ENCODE results near the gene ZFPM1.
A peak's percentile ranks its signal among the peaks of the same experiment; 100 is the strongest.

Gene ZFPM1

DNA sequence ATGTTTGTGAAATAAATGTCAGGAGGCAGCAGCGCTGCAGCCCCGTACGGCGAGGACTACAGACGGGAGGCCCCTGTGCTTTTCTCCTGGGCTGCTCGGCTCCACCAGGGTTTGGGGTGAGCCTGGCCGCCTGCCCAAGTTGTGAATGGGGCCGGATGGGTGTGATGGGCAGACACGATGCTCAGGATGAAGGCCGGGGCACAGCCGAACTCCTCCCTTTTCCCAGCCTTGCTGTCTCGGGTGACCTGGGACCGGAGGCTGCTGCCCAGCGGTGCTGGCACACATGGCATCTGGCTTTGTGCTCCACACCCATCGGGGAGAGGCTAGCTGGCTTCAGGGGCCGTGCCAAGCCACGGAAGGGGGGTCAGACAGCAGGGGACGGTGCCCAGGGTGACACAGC, 34.2 kb upstream of the ZFPM1 start:
- DNase-seq: no peak

GRCh38 chr16:88419790-88420189, 33.3 kb upstream of the ZFPM1 start:
- no peak for DNase-seq

DNA sequence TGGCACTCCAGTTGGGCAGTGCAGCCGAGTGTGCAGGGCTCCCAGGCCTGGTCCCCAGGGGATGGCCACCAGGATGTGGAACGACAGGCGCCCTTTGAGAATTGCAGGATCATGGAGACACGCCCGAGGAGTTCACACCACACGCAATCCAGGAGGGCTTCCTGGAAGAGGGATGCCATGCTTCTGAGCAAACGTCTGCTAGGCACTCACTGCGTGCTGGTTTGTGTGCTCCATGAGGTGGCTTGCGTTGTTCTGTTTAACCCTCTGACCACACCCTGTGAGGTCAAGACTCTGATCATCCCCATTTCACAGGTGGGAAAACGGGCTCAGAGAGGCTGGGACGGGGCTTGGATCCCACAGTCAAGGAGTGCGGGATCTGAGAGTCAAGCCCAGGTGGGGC, 32.6 kb upstream of the ZFPM1 start:
- DNase-seq: no peak

- no peak for DNase-seq
These were observed 31.8 kb upstream of the ZFPM1 start for GRCh38 chr16:88421301-88421700.

DNA sequence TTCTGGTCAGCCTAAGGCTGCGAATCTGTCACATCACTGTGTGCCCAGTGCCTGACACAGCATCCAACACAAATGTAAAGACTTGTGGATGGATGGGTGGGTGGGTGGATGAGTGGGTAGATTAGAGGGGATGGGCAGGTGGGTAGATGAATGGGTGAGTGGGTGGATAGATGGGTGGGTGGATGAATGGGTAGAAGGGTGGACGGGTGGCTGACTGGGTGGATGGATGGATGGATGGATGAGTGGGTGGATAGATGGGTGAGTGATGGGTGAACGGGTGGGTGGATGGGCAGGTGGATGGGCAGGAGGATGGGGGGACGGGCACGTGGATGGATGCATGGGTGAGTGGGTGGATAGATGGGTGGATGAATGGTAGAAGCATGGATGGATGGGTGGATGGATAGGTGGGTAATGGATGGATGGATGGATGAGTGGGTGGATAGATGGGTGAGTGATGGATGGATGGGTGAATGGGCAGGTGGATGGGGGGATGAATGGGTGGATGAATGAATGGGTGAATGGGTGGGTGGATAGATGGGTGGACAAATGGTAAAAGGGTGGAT, 31.1 kb upstream of the ZFPM1 start:
- no peak for DNase-seq

DNA sequence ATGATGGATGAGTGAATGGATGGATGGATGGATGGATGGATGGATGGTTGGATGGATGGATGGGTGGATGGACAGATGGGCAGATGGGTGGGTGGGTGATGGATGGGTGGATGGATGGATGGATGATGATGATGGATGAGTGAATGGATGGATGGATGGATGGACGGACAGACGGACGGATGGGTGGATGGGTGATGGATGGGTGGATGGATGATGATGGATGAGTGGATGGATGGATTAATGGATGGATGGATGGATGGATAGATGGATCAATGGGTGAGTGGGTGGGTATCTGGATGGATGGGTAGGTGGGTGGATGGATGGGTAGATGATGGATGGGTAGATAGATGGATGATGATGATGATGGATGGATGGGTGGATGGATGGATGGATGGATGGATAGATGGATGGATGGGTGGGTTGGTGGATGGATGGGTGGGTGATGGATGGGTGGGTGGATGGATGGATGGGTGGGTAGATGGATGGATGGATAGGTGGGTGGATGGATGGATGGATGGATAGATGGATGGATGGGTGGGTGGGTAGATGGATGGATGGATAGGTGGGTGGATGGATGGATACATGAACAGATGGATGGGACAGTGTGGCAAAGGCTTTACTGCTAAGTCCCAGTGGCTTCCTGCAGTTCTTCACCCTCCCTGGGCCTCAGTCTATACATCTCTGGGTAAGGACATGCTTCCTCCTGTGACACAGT, 30.2 kb upstream of the ZFPM1 start:
- no peak for DNase-seq

GRCh38 chr16:88423448-88423850, 29.6 kb upstream of the ZFPM1 start:
- DNase-seq: no peak

DNA sequence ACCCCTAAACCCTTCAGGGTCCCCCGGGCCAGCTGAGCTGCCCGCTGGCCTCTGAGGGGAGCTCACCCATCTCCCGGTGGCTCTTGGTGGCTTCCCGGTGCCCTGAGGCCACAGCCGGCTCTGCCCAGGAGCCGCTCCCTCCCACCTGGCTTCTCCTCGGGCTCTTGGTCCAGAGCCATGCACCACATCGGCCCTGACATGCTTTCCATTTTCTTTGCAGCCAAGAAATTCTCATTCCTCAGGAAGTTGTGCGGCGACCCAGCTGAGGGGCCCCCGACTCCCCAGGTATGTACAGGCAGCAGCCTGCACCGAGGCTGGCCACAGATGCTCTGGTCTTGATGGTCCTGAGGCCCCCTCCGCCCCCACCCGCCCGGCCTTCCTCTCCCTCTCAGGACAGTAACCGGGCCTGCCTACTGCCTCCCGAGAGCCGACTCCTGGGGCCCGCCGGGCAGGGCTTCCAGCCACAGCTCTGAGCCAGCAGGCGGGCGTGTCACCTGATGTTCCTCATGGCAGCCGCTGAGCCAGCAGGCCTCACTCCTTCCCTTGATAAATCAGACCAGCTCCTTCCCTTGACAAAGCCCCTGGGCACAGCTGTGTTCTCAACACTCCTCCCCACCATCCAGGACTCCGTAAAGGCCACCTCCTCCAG, 28.4 kb upstream of the ZFPM1 start:
- DNase-seq: no peak

- no peak for DNase-seq
These were observed 27.1 kb upstream of the ZFPM1 start for GRCh38 chr16:88426018-88426417.

DNA sequence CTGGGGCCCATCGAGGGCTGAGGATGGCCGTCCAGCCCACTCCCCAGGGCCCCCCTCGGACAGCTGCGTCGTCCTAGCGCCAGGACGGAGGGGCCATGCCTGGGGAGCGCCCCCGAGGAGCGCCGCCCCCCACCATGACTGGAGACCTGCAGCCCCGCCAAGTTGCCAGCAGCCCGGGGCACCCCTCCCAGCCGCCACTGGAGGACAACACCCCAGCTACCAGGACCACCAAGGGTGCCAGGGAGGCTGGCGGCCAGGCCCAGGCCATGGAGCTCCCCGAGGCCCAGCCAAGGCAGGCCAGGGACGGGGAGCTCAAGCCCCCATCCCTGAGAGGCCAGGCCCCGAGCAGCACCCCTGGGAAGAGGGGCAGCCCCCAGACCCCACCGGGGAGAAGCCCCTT, 25.7 kb upstream of the ZFPM1 start:
- no peak for DNase-seq

GRCh38 chr16:88428156-88428555, 24.9 kb upstream of the ZFPM1 start:
- no peak for DNase-seq

- no peak for DNase-seq
These were observed 24.3 kb upstream of the ZFPM1 start for GRCh38 chr16:88428616-88429386.

GRCh38 chr16:88429387-88430184, 23.5 kb upstream of the ZFPM1 start:
- no peak for DNase-seq

- DNase-seq: no peak
These were observed 22.9 kb upstream of the ZFPM1 start for GRCh38 chr16:88430185-88430523.

DNA sequence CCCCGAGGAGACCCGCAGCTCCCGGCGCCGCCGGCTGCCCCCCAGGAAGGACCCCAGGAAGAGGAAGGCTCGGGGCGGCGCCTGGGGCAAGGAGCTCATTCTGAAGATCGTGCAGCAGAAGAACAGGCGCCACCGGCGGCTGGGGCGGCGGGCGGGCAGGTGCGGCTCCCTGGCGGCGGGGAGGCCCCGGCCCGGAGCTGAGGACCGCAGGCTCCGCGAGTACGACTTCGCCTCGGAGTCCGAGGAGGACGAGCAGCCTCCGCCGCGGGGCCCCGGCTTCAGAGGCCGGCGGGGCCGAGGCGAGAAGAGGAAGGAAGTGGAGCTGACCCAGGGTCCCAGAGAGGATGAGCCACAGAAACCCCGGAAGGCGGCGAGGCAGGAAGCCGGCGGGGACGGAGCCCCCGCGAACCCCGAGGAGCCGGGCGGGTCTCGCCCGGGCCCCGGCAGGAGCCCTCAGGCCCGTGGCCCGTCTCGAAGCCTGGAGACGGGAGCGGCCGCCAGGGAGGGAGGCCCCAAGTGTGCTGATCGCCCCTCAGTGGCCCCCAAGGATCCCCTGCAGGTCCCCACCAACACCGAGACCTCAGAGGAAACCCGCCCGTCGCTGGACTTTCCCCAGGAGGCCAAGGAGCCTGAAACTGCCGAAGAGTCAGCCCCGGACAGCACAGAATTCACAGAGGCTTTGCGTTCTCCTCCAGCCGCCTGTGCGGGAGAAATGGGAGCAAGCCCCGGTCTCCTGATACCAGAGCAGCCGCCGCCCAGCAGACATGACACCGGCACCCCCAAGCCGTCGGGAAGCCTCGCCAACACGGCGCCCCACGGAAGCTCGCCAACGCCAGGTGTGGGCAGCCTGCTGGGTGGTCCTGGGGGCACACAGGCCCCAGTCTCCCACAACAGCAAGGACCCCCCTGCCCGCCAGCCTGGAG, 22.3 kb upstream of the ZFPM1 start:
- DNase-seq: peak; percentile 30 to 36

DNA sequence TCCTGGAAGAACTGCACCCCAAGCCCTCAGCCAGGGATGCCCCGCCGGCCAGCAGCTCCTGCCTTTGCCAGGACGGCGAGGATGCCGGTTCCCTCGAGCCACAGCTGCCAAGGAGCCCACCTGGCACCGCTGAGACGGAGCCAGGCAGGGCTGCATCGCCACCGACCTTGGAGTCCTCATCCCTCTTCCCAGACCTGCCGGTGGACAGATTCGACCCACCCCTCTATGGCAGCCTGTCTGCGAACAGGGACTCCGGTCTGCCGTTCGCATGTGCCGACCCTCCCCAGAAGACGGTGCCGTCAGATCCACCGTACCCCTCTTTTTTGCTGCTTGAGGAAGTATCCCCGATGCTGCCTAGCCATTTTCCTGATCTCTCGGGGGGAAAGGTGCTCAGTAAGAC, 21.4 kb upstream of the ZFPM1 start:
- no peak for DNase-seq

DNA sequence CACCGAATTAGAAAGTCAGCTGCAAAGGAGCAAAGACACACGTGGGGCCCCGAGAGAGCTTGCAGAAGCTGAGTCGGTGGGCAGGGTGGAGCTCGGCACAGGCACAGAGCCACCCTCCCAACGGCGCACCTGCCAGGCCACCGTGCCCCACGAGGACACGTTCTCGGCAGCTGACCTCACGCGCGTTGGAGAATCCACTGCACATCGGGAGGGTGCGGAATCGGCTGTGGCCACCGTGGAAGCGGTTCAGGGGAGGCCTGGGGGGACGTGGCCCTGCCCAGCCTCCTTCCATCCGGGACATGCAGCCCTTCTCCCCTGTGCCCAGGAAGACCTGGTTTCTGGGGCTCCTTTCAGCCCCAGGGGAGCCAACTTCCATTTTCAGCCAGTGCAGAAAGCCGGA, 20.9 kb upstream of the ZFPM1 start:
- DNase-seq: no peak

DNA sequence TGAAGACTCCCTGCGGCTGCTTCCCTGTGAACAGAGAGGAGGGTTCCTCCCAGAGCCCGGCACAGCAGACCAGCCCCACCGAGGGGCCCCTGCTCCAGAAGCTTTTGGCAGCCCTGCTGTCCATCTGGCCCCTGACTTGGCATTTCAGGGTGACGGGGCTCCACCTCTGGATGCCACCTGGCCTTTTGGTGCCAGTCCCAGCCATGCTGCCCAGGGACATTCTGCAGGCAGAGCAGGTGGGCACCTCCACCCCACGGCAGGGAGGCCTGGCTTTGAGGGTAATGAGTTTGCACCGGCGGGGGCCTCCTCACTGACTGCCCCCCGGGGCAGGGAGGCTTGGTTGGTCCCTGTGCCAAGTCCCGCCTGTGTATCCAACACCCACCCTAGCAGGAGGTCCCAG, 20.3 kb upstream of the ZFPM1 start:
- DNase-seq: no peak

- no peak for DNase-seq
These were observed 19.3 kb upstream of the ZFPM1 start for GRCh38 chr16:88433632-88434352.

GRCh38 chr16:88434353-88434690, 18.8 kb upstream of the ZFPM1 start:
- no peak for DNase-seq

GRCh38 chr16:88434746-88435145, 18.3 kb upstream of the ZFPM1 start:
- no peak for DNase-seq
